Stimulated activated CD8-positive, alpha-beta memory T cell treated with anti-CD3 and anti-CD28 coated beads, Interleukin-15, amount 100 ng/mL, for 24 hours (primary cell): Measurements from ENCODE around the gene TNF.
A peak's percentile ranks its signal among the peaks of the same experiment; 100 is the strongest.

Experiments used
- DNase-seq: peaks from one replicate; pipeline ENCODE4 v3.0.0-alpha.2; 2020; ENCODE audit warnings: low read depth

Gene TNF

GRCh38 chr6:31573239-31574105 is 1.9 kb upstream of the TNF start:
- no peak for DNase-seq

- no peak for DNase-seq
Measured at GRCh38 chr6:31574106-31575061, 981 bp upstream of the TNF start.

- DNase-seq, result no peak
Measured at GRCh38 chr6:31575952-31576685, 754 bp downstream of the TNF start.

- no peak for DNase-seq
Measured at GRCh38 chr6:31576897-31577578, 1.7 kb downstream of the TNF start.

- DNase-seq, result no peak
Measured at GRCh38 chr6:31577579-31577966, 2.2 kb downstream of the TNF start.

GRCh38 chr6:31578184-31579118 is 3.1 kb downstream of the TNF start:
- no peak for DNase-seq

- DNase-seq, result no peak
Measured at GRCh38 chr6:31579119-31579505, 3.7 kb downstream of the TNF start.

- DNase-seq, result no peak
Measured at GRCh38 chr6:31579546-31580437, 4.4 kb downstream of the TNF start.

GRCh38 chr6:31580438-31580740 is 5.0 kb downstream of the TNF start:
- DNase-seq, result no peak

GRCh38 chr6:31580807-31581433 is 5.6 kb downstream of the TNF start:
- peak; percentile 84 for DNase-seq

GRCh38 chr6:31581434-31582229 is 6.3 kb downstream of the TNF start:
- DNase-seq, result no peak

GRCh38 chr6:31582230-31582643 is 6.9 kb downstream of the TNF start, which contains the start of gene LTB:
Gene LTB (minus strand): TSS chr6:31582424. CDS start chr6:31582417, 7 bp downstream.
- no peak for DNase-seq

GRCh38 chr6:31585491-31585890 is 10.1 kb downstream of the TNF start:
- DNase-seq, result no peak

- no peak for DNase-seq
Measured at GRCh38 chr6:31586008-31586407, 10.6 kb downstream of the TNF start, which contains the start of gene LST1. Gene LST1 (plus strand): TSS chr6:31586277. CDS start chr6:31587300, 1,023 bp downstream.

GRCh38 chr6:31586599-31587281 is 11.4 kb downstream of the TNF start:
- no peak for DNase-seq

- no peak for DNase-seq
Measured at GRCh38 chr6:31587791-31588777, 12.7 kb downstream of the TNF start.
